HG03025 (cell line): ENCODE measurements around the gene RADX.
"Not testable (repeated sequence)": the region's sequence is repeated elsewhere in the genome, so short reads cannot be mapped to it uniquely, and the experiment has no call there.

Source experiments
- ATAC-seq: cut with Tn5 transposase; IDR thresholded peaks from one replicate; pipeline ENCODE4 v1.9.1; 2021; ENCODE audit warnings: mild to moderate bottlenecking, moderate library complexity; ENCODE audit not compliant: unreplicated experiment, low FRiP score

RADX gene

GRCh38 chrX:106611679-106612392, at the start of gene RADX:
RADX (plus strand) TSS chrX:106611978; CDS start chrX:106612081, 103 bp downstream.
- ATAC-seq, result peak; percentile 97

GRCh38 chrX:106564986-106565385, 46.8 kb upstream of the RADX start:
- no peak for ATAC-seq

- ATAC-seq, result no peak
Measured at GRCh38 chrX:106566362-106566761, 45.4 kb upstream of the RADX start.

GRCh38 chrX:106581856-106582255, 29.9 kb upstream of the RADX start:
- ATAC-seq, result no peak

- no peak for ATAC-seq
Measured at GRCh38 chrX:106585478-106585877, 26.3 kb upstream of the RADX start.

- ATAC-seq, result no peak
Measured at GRCh38 chrX:106588801-106589200, 23.0 kb upstream of the RADX start.

GRCh38 chrX:106599411-106599810, 12.4 kb upstream of the RADX start:
- no peak for ATAC-seq

- no peak for ATAC-seq
Measured at GRCh38 chrX:106606571-106606970, 5.2 kb upstream of the RADX start.

- no peak for ATAC-seq
Measured at GRCh38 chrX:106608016-106608415, 3.8 kb upstream of the RADX start.

- peak; percentile 10 for ATAC-seq
Measured at GRCh38 chrX:106611317-106611678, 480 bp upstream of the RADX start.

- peak; percentile 32 for ATAC-seq
Measured at GRCh38 chrX:106612393-106612763, 600 bp downstream of the RADX start.

- no peak for ATAC-seq
Measured at GRCh38 chrX:106613277-106613676, 1.5 kb downstream of the RADX start.

- ATAC-seq, result no peak
Measured at GRCh38 chrX:106615041-106615440, 3.3 kb downstream of the RADX start.

GRCh38 chrX:106619797-106620196, 8.0 kb downstream of the RADX start:
- no peak for ATAC-seq

GRCh38 chrX:106621836-106622235, 10.1 kb downstream of the RADX start:
- ATAC-seq, result no peak

- ATAC-seq, result no peak
Measured at GRCh38 chrX:106626789-106627188, 15.0 kb downstream of the RADX start.

GRCh38 chrX:106631615-106632014, 19.8 kb downstream of the RADX start:
- no peak for ATAC-seq

- ATAC-seq, result peak; percentile 99
Measured at GRCh38 chrX:106649523-106650428, 38.0 kb downstream of the RADX start.

- ATAC-seq, result not testable (repeated sequence)
Measured at GRCh38 chrX:106653625-106654024, 41.8 kb downstream of the RADX start.

GRCh38 chrX:106670631-106671030, 58.9 kb downstream of the RADX start:
- ATAC-seq, result no peak

- no peak for ATAC-seq
Measured at GRCh38 chrX:106672527-106672926, 60.7 kb downstream of the RADX start.

GRCh38 chrX:106680716-106681115, 68.9 kb downstream of the RADX start:
- no peak for ATAC-seq
